ENCODE data around the gene KRTAP10-7. TPM values are rescaled to one million over a fixed set of nuclear protein-coding genes. Genes with fewer than 3 reads are reported as not detected.
"Not testable (repeated sequence)": the region's sequence is repeated elsewhere in the genome, so short reads cannot be mapped to it uniquely, and the experiment has no call there.

The KRTAP10-7 gene
- polyA plus RNA-seq (2013, experiment 1 of 2) = not detected
- polyA plus RNA-seq (2013, experiment 2 of 2) = not detected

- 94 to 98% methylated on average over 7 to 8 of the region's 23 CpGs for WGBS, 2 experiments (ENCODE audit: insufficient coverage in 2 of 2)
- not testable (repeated sequence) for H3K4me3 ChIP-seq (ENCODE audit: extremely low read depth, insufficient read depth, low read length, poor library complexity, severe bottlenecking); H3K4me1 ChIP-seq (ENCODE audit: control insufficient read depth, insufficient read depth, low read length, poor library complexity, severe bottlenecking); H3K9me3 ChIP-seq (ENCODE audit: control insufficient read depth, low read length); H3K27ac ChIP-seq (ENCODE audit: low read depth, low read length, severe bottlenecking); H3K36me3 ChIP-seq (ENCODE audit: control insufficient read depth, insufficient read depth, low read length)
Observed at GRCh38 chr21:44600118-44600978, at the start of gene KRTAP10-7. TSS of gene KRTAP10-7 (plus strand) at chr21:44600597. CDS start at chr21:44600622, 25 bp downstream.

GRCh38 chr21:44550807-44551206 lies 49.6 kb upstream of the KRTAP10-7 start:
- WGBS, 2 experiments (ENCODE audit: insufficient coverage in 2 of 2) = 81 to 82% methylated on average over 9 to 10 of the region's 10 CpGs
- no peaks in the 10 kb centered on the region for H3K36me3 ChIP-seq (ENCODE audit: control insufficient read depth, insufficient read depth, low read length)
- H3K27ac ChIP-seq (ENCODE audit: low read depth, low read length, severe bottlenecking) = no peak overlapping the region
- H3K4me3 ChIP-seq (ENCODE audit: extremely low read depth, insufficient read depth, low read length, poor library complexity, severe bottlenecking) = no peak overlapping the region
- H3K4me1 ChIP-seq (ENCODE audit: control insufficient read depth, insufficient read depth, low read length, poor library complexity, severe bottlenecking) = peaks cover 9% of the 10 kb centered on the region
- peaks cover 7% of the 10 kb centered on the region for H3K9me3 ChIP-seq (ENCODE audit: control insufficient read depth, low read length)

- H3K9me3 ChIP-seq (ENCODE audit: control insufficient read depth, low read length) = peaks cover 7% of the 10 kb centered on the region
- 82 to 90% methylated on average over 16 to 17 of the region's 17 CpGs for WGBS, 2 experiments (ENCODE audit: insufficient coverage in 2 of 2)
- H3K27ac ChIP-seq (ENCODE audit: low read depth, low read length, severe bottlenecking) = no peak within 1 kb of the TSS
- no peaks in the 10 kb centered on the region for H3K36me3 ChIP-seq (ENCODE audit: control insufficient read depth, insufficient read depth, low read length)
- peaks cover 9% of the 10 kb centered on the region for H3K4me1 ChIP-seq (ENCODE audit: control insufficient read depth, insufficient read depth, low read length, poor library complexity, severe bottlenecking)
- no peak within 1 kb of the TSS for H3K4me3 ChIP-seq (ENCODE audit: extremely low read depth, insufficient read depth, low read length, poor library complexity, severe bottlenecking)
Observed at GRCh38 chr21:44551340-44551961, 48.9 kb upstream of the KRTAP10-7 start, which contains the start of gene KRTAP10-2. TSS of gene KRTAP10-2 (minus strand) at chr21:44551505. CDS start at chr21:44551458, 47 bp downstream.

GRCh38 chr21:44552136-44552535 lies 48.3 kb upstream of the KRTAP10-7 start:
- Histone ChIP-seq H3K9me3 (ENCODE audit: control insufficient read depth, low read length) (peaks cover 7% of the 10 kb centered on the region), H3K4me3 (ENCODE audit: extremely low read depth, insufficient read depth, low read length, poor library complexity, severe bottlenecking) (no peak overlapping the region)

GRCh38 chr21:44552681-44553080 lies 47.7 kb upstream of the KRTAP10-7 start:
- Histone ChIP-seq H3K27ac (ENCODE audit: low read depth, low read length, severe bottlenecking) (no peak overlapping the region), H3K36me3 (ENCODE audit: control insufficient read depth, insufficient read depth, low read length) (no peaks in the 10 kb centered on the region), H3K4me1 (ENCODE audit: control insufficient read depth, insufficient read depth, low read length, poor library complexity, severe bottlenecking) (peaks cover 15% of the 10 kb centered on the region), H3K4me3 (ENCODE audit: extremely low read depth, insufficient read depth, low read length, poor library complexity, severe bottlenecking) (no peak overlapping the region), H3K9me3 (ENCODE audit: control insufficient read depth, low read length) (peaks cover 7% of the 10 kb centered on the region)
- 78 to 81% methylated on average over 13 of the region's 13 CpGs for WGBS, 2 experiments (ENCODE audit: insufficient coverage in 2 of 2)

More at GRCh38 chr21:44552136-44552535, 48.3 kb upstream of the KRTAP10-7 start:
- Histone ChIP-seq H3K36me3 (ENCODE audit: control insufficient read depth, insufficient read depth, low read length) (no peaks in the 10 kb centered on the region), H3K4me1 (ENCODE audit: control insufficient read depth, insufficient read depth, low read length, poor library complexity, severe bottlenecking) (peaks cover 13% of the 10 kb centered on the region), H3K27ac (ENCODE audit: low read depth, low read length, severe bottlenecking) (no peak overlapping the region)
- 79 to 99% methylated on average over 5 to 6 of the region's 6 CpGs for WGBS, 2 experiments (ENCODE audit: insufficient coverage in 2 of 2)

- 96 to 100% methylated on average over 2 to 4 of the region's 13 CpGs for WGBS, 2 experiments (ENCODE audit: insufficient coverage in 2 of 2)
- Histone ChIP-seq H3K4me1 (ENCODE audit: control insufficient read depth, insufficient read depth, low read length, poor library complexity, severe bottlenecking) (peaks cover 7% of the 10 kb centered on the region), H3K27ac (ENCODE audit: low read depth, low read length, severe bottlenecking) (no peak overlapping the region)
Observed at GRCh38 chr21:44555200-44555875, 45.1 kb upstream of the KRTAP10-7 start.

GRCh38 chr21:44556879-44557278 lies 43.5 kb upstream of the KRTAP10-7 start:
- Histone ChIP-seq H3K4me1 (ENCODE audit: control insufficient read depth, insufficient read depth, low read length, poor library complexity, severe bottlenecking) (peaks cover 7% of the 10 kb centered on the region), H3K9me3 (ENCODE audit: control insufficient read depth, low read length) (peaks cover 3% of the 10 kb centered on the region), H3K36me3 (ENCODE audit: control insufficient read depth, insufficient read depth, low read length) (no peaks in the 10 kb centered on the region), H3K4me3 (ENCODE audit: extremely low read depth, insufficient read depth, low read length, poor library complexity, severe bottlenecking) (no peak overlapping the region), H3K27ac (ENCODE audit: low read depth, low read length, severe bottlenecking) (no peak overlapping the region)
- 85 to 95% methylated on average over 8 to 9 of the region's 9 CpGs for WGBS, 2 experiments (ENCODE audit: insufficient coverage in 2 of 2)

More at GRCh38 chr21:44555200-44555875, 45.1 kb upstream of the KRTAP10-7 start:
- Histone ChIP-seq H3K36me3 (ENCODE audit: control insufficient read depth, insufficient read depth, low read length) (no peaks in the 10 kb centered on the region), H3K9me3 (ENCODE audit: control insufficient read depth, low read length) (peaks cover 3% of the 10 kb centered on the region), H3K4me3 (ENCODE audit: extremely low read depth, insufficient read depth, low read length, poor library complexity, severe bottlenecking) (no peak overlapping the region)

- Histone ChIP-seq H3K4me3 (ENCODE audit: extremely low read depth, insufficient read depth, low read length, poor library complexity, severe bottlenecking) (no peak overlapping the region), H3K4me1 (ENCODE audit: control insufficient read depth, insufficient read depth, low read length, poor library complexity, severe bottlenecking) (peaks cover 7% of the 10 kb centered on the region), H3K9me3 (ENCODE audit: control insufficient read depth, low read length) (peaks cover 3% of the 10 kb centered on the region), H3K27ac (ENCODE audit: low read depth, low read length, severe bottlenecking) (no peak overlapping the region), H3K36me3 (ENCODE audit: control insufficient read depth, insufficient read depth, low read length) (no peaks in the 10 kb centered on the region)
- WGBS, 2 experiments (ENCODE audit: insufficient coverage in 2 of 2) = 70 to 75% methylated on average over 25 to 30 of the region's 30 CpGs
Observed at GRCh38 chr21:44557491-44558328, 42.7 kb upstream of the KRTAP10-7 start.

GRCh38 chr21:44558329-44558675 lies 42.1 kb upstream of the KRTAP10-7 start:
- not testable (repeated sequence) for H3K9me3 ChIP-seq (ENCODE audit: control insufficient read depth, low read length); H3K4me3 ChIP-seq (ENCODE audit: extremely low read depth, insufficient read depth, low read length, poor library complexity, severe bottlenecking); H3K36me3 ChIP-seq (ENCODE audit: control insufficient read depth, insufficient read depth, low read length); H3K4me1 ChIP-seq (ENCODE audit: control insufficient read depth, insufficient read depth, low read length, poor library complexity, severe bottlenecking); H3K27ac ChIP-seq (ENCODE audit: low read depth, low read length, severe bottlenecking)
- 85 to 100% methylated on average over 1 to 4 of the region's 10 CpGs for WGBS, 2 experiments (ENCODE audit: insufficient coverage in 2 of 2)

- Histone ChIP-seq H3K9me3 (ENCODE audit: control insufficient read depth, low read length) (peaks cover 3% of the 10 kb centered on the region), H3K4me3 (ENCODE audit: extremely low read depth, insufficient read depth, low read length, poor library complexity, severe bottlenecking) (no peak within 1 kb of the TSS), H3K36me3 (ENCODE audit: control insufficient read depth, insufficient read depth, low read length) (no peaks in the 10 kb centered on the region), H3K4me1 (ENCODE audit: control insufficient read depth, insufficient read depth, low read length, poor library complexity, severe bottlenecking) (peaks cover 7% of the 10 kb centered on the region), H3K27ac (ENCODE audit: low read depth, low read length, severe bottlenecking) (no peak within 1 kb of the TSS)
- WGBS, 2 experiments (ENCODE audit: insufficient coverage in 2 of 2) = 84 to 87% methylated on average over 4 to 5 of the region's 5 CpGs
Observed at GRCh38 chr21:44558695-44559094, 41.7 kb upstream of the KRTAP10-7 start, which contains the start of gene KRTAP10-3. TSS of gene KRTAP10-3 (minus strand) at chr21:44558795. CDS start at chr21:44558715, 80 bp downstream.

Data from mesodermal cell (in vitro differentiated cells).